Fibroblast of gingiva (primary cell): ENCODE results near the gene IRAK3.
"Not testable (repeated sequence)": the region's sequence is repeated elsewhere in the genome, so short reads cannot be mapped to it uniquely, and the experiment has no call there.

Experiments used
- DNase-seq: peaks from one replicate; pipeline ENCODE4 v3.0.0-alpha.2; 2011; ENCODE audit warnings: low read depth

Gene IRAK3

GRCh38 chr12:66217342-66217917 is 28.4 kb downstream of the IRAK3 start:
- no peak for DNase-seq

GRCh38 chr12:66228462-66228861 is 39.4 kb downstream of the IRAK3 start:
- no peak for DNase-seq

GRCh38 chr12:66232263-66232662 is 43.2 kb downstream of the IRAK3 start:
- DNase-seq, result no peak

- DNase-seq, result peak; percentile 11
These were observed 45.2 kb downstream of the IRAK3 start for GRCh38 chr12:66234037-66234693.

- peak; percentile 55 for DNase-seq
These were observed 46.0 kb downstream of the IRAK3 start for GRCh38 chr12:66234773-66235625.

GRCh38 chr12:66235626-66236281 is 46.7 kb downstream of the IRAK3 start:
- no peak for DNase-seq

- DNase-seq, result not testable (repeated sequence)
These were observed 47.3 kb downstream of the IRAK3 start for GRCh38 chr12:66236282-66236675.

- no peak for DNase-seq
These were observed 48.0 kb downstream of the IRAK3 start for GRCh38 chr12:66236969-66237368.

GRCh38 chr12:66237505-66238175 is 48.6 kb downstream of the IRAK3 start:
- no peak for DNase-seq

- DNase-seq, result no peak
These were observed 50.3 kb downstream of the IRAK3 start for GRCh38 chr12:66239295-66239694.

GRCh38 chr12:66240096-66240820 is 51.2 kb downstream of the IRAK3 start:
- no peak for DNase-seq

GRCh38 chr12:66241061-66242043 is 52.3 kb downstream of the IRAK3 start:
- DNase-seq, result peak; percentile 88

- DNase-seq, result no peak
These were observed 53.3 kb downstream of the IRAK3 start for GRCh38 chr12:66242311-66242710.

- DNase-seq, result no peak
These were observed 54.9 kb downstream of the IRAK3 start for GRCh38 chr12:66243911-66244310.

GRCh38 chr12:66244446-66244845 is 55.4 kb downstream of the IRAK3 start:
- DNase-seq, result peak; percentile 7

GRCh38 chr12:66247741-66248140 is 58.7 kb downstream of the IRAK3 start:
- no peak for DNase-seq

- DNase-seq, result no peak
These were observed 62.0 kb downstream of the IRAK3 start for GRCh38 chr12:66251049-66251448.

- no peak for DNase-seq
These were observed 63.8 kb downstream of the IRAK3 start for GRCh38 chr12:66252771-66253170.

- no peak for DNase-seq
These were observed 66.7 kb downstream of the IRAK3 start for GRCh38 chr12:66255737-66256136.

GRCh38 chr12:66258011-66258410 is 69.0 kb downstream of the IRAK3 start:
- no peak for DNase-seq
